ENCODE data around the gene MRPS5.
A peak's percentile ranks its signal among the peaks of the same experiment; 100 is the strongest.

The MRPS5 gene

DNA sequence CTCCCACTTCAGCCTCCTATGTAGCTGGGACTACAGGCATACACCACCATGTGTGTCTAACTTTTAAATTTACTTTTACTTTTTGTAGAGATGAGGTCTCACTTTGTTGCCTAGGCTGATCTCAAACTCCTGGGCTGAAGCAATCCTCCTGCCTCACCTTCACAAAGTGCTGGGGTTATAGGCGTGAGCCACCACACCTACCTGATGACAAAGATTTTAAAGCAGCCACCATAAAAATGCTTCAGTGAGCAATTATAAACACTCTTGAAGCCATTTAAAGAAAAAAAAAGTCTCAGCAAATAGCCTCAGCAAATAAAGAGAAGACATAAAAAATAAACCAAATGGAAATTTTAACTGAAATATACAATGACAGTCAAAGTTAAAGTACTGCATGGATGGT is 35.6 kb downstream of the MRPS5 start:
- no peak for DNase-seq

DNA sequence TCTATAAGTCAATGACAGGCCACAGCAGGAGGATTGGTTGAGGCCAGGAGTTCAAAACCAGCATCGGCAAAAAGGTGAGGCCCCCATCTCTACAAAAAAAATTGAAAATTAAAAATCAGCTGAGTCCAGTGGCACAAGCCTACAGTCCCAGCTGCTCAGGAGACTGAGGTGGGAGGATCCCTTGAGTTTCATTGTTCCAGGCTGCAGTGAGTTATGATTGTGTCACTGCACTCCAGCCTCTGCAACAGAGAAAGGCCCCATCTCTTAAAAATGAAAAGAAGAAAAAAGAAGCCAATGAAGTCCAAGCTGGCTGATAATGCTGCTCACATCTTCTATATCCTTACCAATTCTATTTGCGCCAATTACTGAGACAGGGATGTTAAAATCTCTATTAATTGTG is 39.1 kb downstream of the MRPS5 start:
- no peak for DNase-seq

- DNase-seq, result no peak
These were observed 42.4 kb downstream of the MRPS5 start for GRCh38 chr2:95079199-95079683.

GRCh38 chr2:95077861-95078603 is 43.6 kb downstream of the MRPS5 start:
- no peak for DNase-seq

DNA sequence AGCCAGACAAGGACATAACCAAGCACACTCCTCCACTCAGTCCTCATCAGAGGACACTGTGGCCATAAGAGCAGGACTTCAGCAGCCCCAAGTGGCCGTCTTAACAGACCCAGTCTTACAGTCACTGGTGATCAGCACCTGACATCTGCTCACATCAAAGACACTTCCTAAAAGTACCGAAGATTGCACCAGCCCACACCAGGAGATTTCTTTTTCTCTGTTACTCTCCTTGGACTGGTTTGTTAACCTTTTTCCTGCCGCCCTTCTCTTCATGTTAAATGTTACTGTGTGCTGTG is 44.1 kb downstream of the MRPS5 start:
- DNase-seq, result peak; percentile 52

- peak; percentile 92 for DNase-seq
These were observed 44.7 kb downstream of the MRPS5 start for GRCh38 chr2:95076705-95077529.

GRCh38 chr2:95075440-95076132 is 46.0 kb downstream of the MRPS5 start:
- no peak for DNase-seq

DNA sequence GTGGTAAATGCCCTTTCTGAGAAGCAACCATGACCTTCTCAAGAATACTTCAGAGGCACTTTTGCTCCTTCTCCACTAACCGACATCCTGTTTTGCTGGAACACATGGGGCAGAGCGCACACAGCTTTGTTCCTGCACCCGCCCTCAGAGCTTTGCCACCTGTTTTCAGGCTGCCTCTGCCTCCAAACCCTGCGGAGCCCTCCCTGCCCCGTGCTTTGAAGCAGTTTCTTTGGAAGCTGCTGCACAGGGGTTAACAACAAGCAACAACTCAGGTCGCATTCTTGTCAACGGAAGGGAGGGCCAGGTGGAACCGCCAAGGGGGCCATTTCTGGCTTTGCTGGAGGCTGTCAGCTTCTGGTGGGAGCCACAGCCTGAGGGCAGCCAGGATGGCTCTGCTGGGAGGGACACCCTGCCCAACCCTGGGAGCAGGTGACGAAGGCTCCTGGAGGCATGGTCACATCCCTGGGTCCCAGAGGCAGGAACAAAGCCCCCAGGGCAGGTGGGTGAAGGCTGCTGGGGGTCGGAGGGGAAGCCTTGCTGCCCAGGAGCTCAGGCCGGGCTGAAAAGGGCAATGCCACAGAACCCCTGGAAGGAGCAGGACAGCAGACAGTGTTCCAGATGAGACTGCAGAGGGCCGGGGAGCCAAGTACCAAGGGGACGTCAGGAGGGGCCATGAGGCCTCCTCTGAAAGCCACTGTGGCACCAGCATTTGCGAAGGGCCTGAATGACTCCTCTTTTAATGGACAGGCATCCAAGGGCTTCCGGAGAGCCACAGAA is 46.8 kb downstream of the MRPS5 start:
- no peak for DNase-seq

GRCh38 chr2:95073856-95074662 is 47.5 kb downstream of the MRPS5 start:
- DNase-seq, result no peak

DNA sequence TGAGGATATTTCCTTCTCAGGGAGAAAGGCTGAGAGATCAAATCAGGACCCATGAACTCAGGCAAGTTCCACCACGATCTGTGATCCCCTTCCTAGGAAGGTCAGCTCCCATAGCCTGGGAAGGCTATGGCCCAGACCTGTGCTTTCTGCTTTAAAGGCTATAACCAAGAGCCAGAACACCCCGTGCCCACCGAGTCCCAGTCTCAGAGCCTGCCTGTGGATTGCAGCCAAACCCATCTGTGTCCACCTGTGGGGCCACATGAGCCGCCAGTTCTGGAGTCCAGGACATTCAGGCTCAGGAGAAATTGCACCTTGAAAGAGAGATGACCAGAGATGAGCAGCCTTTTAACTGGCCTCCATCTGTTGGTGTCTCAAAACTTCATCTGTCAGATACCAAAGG is 49.2 kb downstream of the MRPS5 start:
- no peak for DNase-seq

- no peak for DNase-seq
These were observed 49.8 kb downstream of the MRPS5 start for GRCh38 chr2:95071856-95072255.

GRCh38 chr2:95069465-95069864 is 52.1 kb downstream of the MRPS5 start:
- DNase-seq, result no peak

GRCh38 chr2:95068256-95068655 is 53.4 kb downstream of the MRPS5 start:
- no peak for DNase-seq

DNA sequence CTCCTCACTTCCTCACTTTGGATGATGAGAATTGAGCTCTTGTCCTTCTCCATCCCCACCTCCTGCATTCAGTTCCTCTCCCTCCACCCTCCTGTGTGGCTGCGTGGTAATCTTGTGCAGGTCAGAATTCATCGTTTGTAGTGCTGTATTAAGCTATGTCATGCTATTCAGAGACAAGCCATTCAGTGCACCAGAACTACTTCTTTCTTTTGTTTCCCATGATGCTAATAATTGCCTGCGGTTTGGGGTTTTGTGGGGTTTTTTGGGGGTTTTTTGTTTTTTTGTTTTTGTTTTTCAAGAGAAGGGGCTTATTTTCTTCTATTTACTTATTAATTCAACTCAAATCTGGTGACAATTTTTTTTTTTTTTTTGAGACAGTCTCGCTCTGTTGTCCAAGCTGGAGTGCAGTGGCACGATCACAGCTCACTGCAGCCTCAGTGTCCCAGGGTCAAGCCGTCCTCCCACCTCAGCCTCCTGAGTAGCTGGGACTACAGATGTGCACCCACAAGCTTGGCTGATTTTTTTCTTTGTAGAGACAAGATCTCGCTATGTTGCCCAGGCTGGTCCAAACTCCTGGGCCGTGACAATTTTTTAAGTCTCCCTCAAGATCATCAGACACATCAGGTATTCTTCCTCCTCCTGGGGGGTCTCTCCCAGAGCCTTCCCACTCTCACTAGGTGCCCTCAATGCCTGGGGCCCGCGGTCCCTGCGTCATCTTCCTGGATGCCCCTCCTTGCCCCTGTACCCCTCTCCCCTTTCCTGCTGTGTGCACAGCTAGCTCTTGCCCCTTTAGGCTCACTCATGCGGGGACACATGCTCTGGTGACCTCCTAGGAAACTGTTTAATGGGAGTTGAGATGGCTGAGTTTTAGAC is 58.3 kb downstream of the MRPS5 start:
- DNase-seq, result no peak

DNA sequence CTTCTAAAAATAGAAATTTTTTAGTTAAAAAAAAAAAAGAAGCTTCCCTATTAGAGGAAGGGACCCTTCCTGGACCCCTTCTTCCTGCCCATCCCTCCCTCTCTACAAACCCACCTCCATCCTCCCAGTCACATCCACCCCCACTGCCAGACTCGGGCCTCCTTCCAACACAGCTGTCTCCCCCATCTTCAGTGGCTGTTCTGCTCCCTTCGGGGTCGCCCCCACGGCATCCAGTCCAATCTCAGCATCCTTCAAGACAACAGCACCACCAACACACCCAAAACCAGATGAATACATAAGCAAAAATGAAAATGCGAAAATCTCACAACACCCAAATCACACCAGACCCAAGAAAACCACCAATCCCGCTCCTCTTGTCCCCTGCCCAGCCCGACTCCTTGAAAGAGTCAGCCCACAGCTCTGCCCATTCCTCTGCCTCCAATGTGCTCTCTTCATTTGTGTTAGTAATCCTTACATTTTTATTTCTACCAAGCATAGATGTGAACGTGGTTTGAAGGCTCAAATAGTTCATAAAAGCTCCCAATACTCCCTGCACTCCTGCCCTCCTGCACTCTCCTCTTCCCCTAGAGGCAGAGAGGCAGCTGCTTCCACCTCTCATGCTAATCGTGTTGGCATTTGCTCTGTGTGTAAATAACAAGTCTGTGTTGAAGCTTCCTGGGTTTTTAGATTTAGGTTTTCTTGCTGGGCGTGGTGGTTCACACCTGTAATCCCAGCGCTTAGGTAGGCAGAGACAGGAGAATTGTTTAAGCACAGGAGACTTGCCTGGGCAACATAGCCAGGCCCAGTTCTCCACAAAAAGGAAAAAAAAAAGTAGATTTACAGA is 59.1 kb downstream of the MRPS5 start:
- peak; percentile 67 for DNase-seq

GRCh38 chr2:95061601-95062183 is 59.9 kb downstream of the MRPS5 start:
- no peak for DNase-seq

- no peak for DNase-seq
These were observed 60.5 kb downstream of the MRPS5 start for GRCh38 chr2:95061119-95061512.

DNA sequence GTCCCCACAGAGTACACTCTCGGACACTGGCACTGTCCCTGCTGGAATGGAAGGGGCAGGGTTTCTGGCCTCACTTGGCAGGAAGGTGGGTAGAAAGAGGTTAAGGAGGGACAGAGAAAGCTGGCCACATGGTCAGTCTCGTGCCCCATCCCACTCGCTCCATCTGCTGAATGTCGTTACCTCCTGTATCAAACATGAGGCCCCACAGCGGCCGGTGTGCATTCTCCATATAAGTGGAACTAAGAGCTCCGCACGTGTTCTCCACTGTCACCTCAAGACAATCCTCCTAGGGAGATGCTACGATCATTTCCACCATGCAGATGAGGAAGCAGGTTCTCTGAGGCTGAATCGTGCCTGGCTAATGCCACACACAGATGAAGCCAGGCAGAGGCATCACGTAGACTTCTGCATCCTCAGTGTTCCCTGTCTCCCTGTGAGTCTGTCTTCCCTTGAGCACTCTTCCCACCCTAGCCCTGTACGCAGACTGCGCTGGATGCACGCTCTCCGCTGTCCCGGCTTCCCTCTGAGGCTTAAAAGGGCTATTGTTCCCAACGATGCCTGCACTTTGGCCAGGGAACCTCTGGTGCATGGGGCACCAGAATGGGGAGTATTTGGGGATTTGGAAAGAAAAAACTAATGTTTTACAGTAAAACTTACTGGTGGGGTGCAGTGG is 61.0 kb downstream of the MRPS5 start:
- no peak for DNase-seq
